ENCODE results near the gene LMTK3. TPM values are rescaled to one million over a fixed set of nuclear protein-coding genes. Genes with fewer than 3 reads are reported as not detected.
A peak's percentile ranks its signal among the peaks of the same experiment; 100 is the strongest.
"Not testable (repeated sequence)": the region's sequence is repeated elsewhere in the genome, so short reads cannot be mapped to it uniquely, and the experiment has no call there.

The LMTK3 gene
- polyA plus RNA-seq, 6 donors from 2014 or later: not detected

DNA sequence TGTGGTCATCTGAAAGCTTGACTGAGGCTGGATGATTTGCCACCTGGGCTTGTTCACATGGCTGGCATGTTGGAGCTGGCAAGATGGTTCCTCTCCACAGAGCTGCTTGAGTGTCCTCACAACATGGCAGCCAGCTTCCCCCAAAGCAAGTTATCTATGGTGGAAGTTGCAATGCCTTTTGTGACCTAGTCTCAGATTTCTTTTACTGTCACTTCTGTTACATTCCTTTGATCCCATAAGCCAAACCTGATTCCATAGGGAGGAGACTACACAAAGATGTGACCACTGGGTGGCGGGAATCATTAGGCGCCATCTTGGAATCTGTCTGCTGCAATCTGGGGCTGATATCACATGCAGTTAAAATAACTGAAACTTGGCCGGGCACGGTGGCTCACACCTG is 17.5 kb upstream of the LMTK3 start:
- Mint-ChIP-seq H3K27ac (no peak overlapping the region), H3K27me3 (peaks cover 14 to 29% (median 27%) of the 10 kb centered on the region in 3 donors), H3K4me3 (no peak overlapping the region), H3K4me1 (no peaks in the 10 kb centered on the region), H3K9me3 (peaks cover 2 to 43% (median 27%) of the 10 kb centered on the region in 7 donors), H3K36me3 (peaks cover 7 to 32% of the 10 kb centered on the region in 2 donors)
- ATAC-seq (ENCODE audit: low read depth in 2 of 2) (no peak), DNase-seq (no peak)

DNA sequence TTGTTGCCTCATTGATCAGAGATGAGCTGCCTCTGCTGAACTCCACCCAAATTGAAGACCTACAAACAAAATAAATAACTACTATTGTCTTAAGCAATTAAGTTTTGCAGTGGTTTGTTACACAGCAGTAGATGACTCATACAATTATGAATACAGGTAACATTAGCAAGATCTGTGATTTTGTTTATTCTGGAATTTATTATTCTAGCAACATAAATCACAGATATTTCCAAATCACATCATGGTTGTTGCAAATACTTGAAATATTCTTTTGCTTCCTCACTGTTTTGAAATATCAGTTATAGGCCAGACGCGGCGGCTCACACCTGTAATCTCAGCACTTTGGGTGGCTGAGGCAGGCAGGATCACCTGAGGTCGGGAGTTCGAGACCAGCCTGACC is 13.1 kb upstream of the LMTK3 start:
- DNase-seq: no peak
- H3K36me3 Mint-ChIP-seq: peaks cover 7 to 31% of the 10 kb centered on the region in 2 donors
- H3K4me3 Mint-ChIP-seq: no peak overlapping the region
- peaks cover 5 to 46% (median 30%) of the 10 kb centered on the region in 7 donors for H3K9me3 Mint-ChIP-seq
- no peak overlapping the region for H3K27ac Mint-ChIP-seq
- peaks cover 12 to 29% (median 22%) of the 10 kb centered on the region in 3 donors for H3K27me3 Mint-ChIP-seq
- no peaks in the 10 kb centered on the region for H3K4me1 Mint-ChIP-seq
- ATAC-seq (ENCODE audit: low read depth in 2 of 2): no peak

GRCh38 chr19:48524221-48524620 is 12.6 kb upstream of the LMTK3 start:
- no peak overlapping the region for H3K27ac Mint-ChIP-seq
- ATAC-seq (ENCODE audit: low read depth in 2 of 2) (no peak), DNase-seq (no peak)
- H3K4me1 Mint-ChIP-seq: no peaks in the 10 kb centered on the region
- H3K9me3 Mint-ChIP-seq: peaks cover 5 to 43% (median 29%) of the 10 kb centered on the region in 7 donors
- H3K27me3 Mint-ChIP-seq: peaks cover 12 to 29% (median 22%) of the 10 kb centered on the region in 3 donors
- peaks cover 7 to 27% of the 10 kb centered on the region in 2 donors for H3K36me3 Mint-ChIP-seq
- H3K4me3 Mint-ChIP-seq: no peak overlapping the region

GRCh38 chr19:48520134-48520533 is 8.5 kb upstream of the LMTK3 start:
- no peak overlapping the region for H3K4me3 Mint-ChIP-seq
- H3K4me1 Mint-ChIP-seq: peaks cover 0 to 3% (median 0%) of the 10 kb centered on the region in 3 donors
- DNase-seq: no peak
- ATAC-seq (ENCODE audit: low read depth in 2 of 2): no peak
- peaks cover 7 to 29% (median 22%) of the 10 kb centered on the region in 3 donors for H3K27me3 Mint-ChIP-seq
- peaks cover 0 to 7% of the 10 kb centered on the region in 2 donors for H3K36me3 Mint-ChIP-seq
- H3K27ac Mint-ChIP-seq: no peak overlapping the region
- peaks cover 4 to 13% (median 9%) of the 10 kb centered on the region in 7 donors for H3K9me3 Mint-ChIP-seq

DNA sequence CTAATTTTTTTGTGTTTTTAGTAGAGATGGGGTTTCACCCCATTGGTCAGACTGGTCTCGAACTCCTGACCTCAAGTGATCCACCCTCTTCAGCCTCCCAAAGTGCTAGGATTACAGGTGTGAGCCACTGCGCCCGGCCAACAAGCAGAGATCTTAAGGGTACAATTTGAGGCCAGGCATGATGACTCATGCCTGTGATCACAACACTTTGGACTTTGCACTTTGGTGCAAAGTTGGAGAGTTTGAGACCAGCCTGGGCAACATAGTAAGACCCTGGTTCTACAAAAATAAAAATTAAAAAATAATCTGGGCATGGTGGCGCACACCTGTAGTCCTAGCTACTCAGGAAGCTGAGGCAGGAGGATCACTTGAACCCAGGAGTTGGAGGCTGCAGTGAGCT is 7.8 kb upstream of the LMTK3 start:
- H3K9me3 Mint-ChIP-seq; H3K36me3 Mint-ChIP-seq; DNase-seq; H3K4me1 Mint-ChIP-seq; ATAC-seq (ENCODE audit: low read depth in 2 of 2); H3K27ac Mint-ChIP-seq: not testable (repeated sequence)
- H3K4me3 Mint-ChIP-seq: peak overlapping the region in 1 of 8 donors; percentile 20
- peaks cover 7 to 21% (median 17%) of the 10 kb centered on the region in 3 donors for H3K27me3 Mint-ChIP-seq

DNA sequence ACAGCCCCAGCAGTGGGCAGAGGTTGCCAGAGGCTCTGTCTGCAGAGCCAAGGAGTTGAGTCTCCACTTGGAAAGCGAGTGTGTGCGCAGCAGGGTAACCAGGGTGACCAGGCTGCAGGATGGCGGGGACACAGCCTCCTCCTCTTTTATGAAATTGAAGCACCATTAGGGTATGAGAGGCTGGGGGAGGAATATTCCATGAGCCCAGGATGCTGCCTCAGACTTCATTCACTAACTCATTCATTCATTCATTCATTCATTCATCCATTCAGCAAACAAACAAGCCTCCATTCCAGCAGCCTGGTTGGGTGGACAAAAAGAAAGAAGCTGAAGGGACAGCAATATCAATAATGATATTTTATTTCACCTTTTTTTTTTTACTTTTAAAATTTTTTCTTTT is 6.6 kb upstream of the LMTK3 start:
- Mint-ChIP-seq H3K36me3 (no peaks in the 10 kb centered on the region), H3K4me1 (peaks cover 0 to 7% (median 7%) of the 10 kb centered on the region in 3 donors), H3K9me3 (no peaks in the 10 kb centered on the region), H3K27me3 (peaks cover 8 to 20% (median 10%) of the 10 kb centered on the region in 3 donors), H3K27ac (no peak overlapping the region), H3K4me3 (no peak overlapping the region)
- ATAC-seq (ENCODE audit: low read depth in 2 of 2) (no peak), DNase-seq (no peak)

- no peak for ATAC-seq (ENCODE audit: low read depth in 2 of 2)
- Mint-ChIP-seq H3K4me3 (peak overlapping the region in 3 of 8 donors; percentile 33 to 84 (median 43)), H3K4me1 (peaks cover 0 to 7% (median 7%) of the 10 kb centered on the region in 3 donors), H3K27me3 (peaks cover 0 to 13% (median 3%) of the 10 kb centered on the region in 3 donors), H3K9me3 (no peaks in the 10 kb centered on the region), H3K27ac (no peak overlapping the region), H3K36me3 (no peaks in the 10 kb centered on the region)
- no peak for DNase-seq
Observed at GRCh38 chr19:48516536-48516935, 4.9 kb upstream of the LMTK3 start.

GRCh38 chr19:48514123-48514458 is 2.5 kb upstream of the LMTK3 start:
- Mint-ChIP-seq H3K27me3 (peaks cover 3 to 23% (median 12%) of the 10 kb centered on the region in 3 donors), H3K9me3 (no peaks in the 10 kb centered on the region), H3K27ac (peak overlapping the region in 1 of 6 donors; percentile 3), H3K4me1 (peaks cover 11 to 18% (median 17%) of the 10 kb centered on the region in 3 donors), H3K36me3 (no peaks in the 10 kb centered on the region), H3K4me3 (peak overlapping the region in 2 of 8 donors; percentile 32 to 51)
- DNase-seq (no peak), ATAC-seq (ENCODE audit: low read depth in 2 of 2) (no peak)

DNA sequence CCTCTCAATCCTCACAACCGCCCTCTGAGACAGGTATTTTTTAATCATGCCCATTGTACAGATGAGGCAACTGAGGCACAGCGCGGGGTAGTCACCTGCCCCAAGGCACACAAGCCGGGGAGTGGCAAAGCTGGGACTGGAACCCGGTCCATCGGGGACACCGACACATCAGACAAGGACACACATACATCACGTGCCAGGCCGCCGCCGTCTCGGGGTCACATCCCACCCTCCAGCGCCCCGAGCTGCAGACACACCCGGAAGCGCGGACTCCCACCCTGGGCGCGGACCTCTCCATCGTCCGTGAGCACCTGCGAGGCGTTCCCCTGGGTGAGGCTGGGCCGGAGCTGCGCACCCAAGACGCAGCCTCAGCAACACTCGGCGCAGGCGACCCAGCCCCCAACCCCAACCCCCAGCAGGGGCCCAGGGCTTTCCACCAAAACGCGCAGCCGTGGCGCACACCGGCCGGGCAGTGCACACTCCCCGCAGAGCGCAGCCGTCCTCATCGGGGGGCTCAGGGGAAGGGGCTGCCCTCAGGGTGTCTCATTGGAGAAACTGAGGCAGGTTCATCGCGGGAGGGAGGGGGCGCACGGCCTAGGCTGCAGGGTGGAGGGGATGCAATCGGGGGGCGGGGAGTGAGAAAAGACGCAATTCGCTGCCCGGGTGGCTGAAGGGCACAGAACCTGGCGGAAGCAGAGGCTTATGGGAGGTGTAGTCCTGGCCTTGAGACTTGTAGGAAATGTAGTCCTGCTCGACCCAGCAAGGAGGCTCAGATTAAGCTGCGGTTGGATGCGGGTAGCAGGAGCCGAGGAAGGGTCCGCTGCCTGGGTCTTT is 1.9 kb upstream of the LMTK3 start:
- peak; percentile 60 for DNase-seq
- Mint-ChIP-seq H3K4me3 (no peak overlapping the region), H3K36me3 (no peaks in the 10 kb centered on the region), H3K9me3 (no peaks in the 10 kb centered on the region), H3K27ac (peak overlapping the region in 3 of 6 donors; percentile 3 to 86 (median 60)), H3K27me3 (peaks cover 3 to 28% (median 12%) of the 10 kb centered on the region in 3 donors), H3K4me1 (peaks cover 11 to 18% (median 17%) of the 10 kb centered on the region in 3 donors)
- peak; percentile 84 to 91 for ATAC-seq (ENCODE audit: low read depth in 2 of 2)

GRCh38 chr19:48512504-48513288 is 1.1 kb upstream of the LMTK3 start:
- no peaks in the 10 kb centered on the region for H3K36me3 Mint-ChIP-seq
- H3K9me3 Mint-ChIP-seq: no peaks in the 10 kb centered on the region
- no peak overlapping the region for H3K4me3 Mint-ChIP-seq
- peaks cover 6 to 36% (median 12%) of the 10 kb centered on the region in 3 donors for H3K27me3 Mint-ChIP-seq
- no peak for DNase-seq
- H3K27ac Mint-ChIP-seq: no peak overlapping the region
- H3K4me1 Mint-ChIP-seq: peaks cover 11 to 18% (median 17%) of the 10 kb centered on the region in 3 donors
- no peak for ATAC-seq (ENCODE audit: low read depth in 2 of 2)

DNA sequence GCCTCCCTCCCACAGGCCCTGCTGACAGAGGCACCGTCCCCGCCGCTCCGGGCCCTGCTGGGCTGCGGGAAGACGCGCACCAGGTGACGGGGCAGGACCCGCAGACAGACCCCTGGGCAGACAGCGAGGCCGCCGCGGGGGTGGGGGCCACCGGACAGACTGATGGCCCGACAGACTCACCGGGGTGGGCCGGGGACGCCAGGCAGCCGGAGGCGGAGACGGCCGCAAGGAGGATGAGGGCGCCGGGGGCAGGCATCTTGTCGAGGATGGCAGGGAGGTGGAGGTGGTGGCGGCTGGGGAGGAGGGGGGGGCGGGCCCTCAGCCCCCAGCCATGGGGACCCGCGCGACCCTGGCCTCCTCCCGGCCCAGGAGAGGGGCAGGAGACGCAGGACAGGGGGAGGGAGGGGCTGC is 309 bp downstream of the LMTK3 start:
- no peaks in the 10 kb centered on the region for H3K9me3 Mint-ChIP-seq
- H3K27me3 Mint-ChIP-seq: peaks cover 8 to 39% (median 12%) of the 10 kb centered on the region in 3 donors
- DNase-seq: no peak
- no peaks in the 10 kb centered on the region for H3K36me3 Mint-ChIP-seq
- H3K27ac Mint-ChIP-seq: no peak overlapping the region
- no peak for ATAC-seq (ENCODE audit: low read depth in 2 of 2)
- H3K4me3 Mint-ChIP-seq: peak overlapping the region in 2 of 8 donors; percentile 67 to 82
- peaks cover 11 to 18% (median 14%) of the 10 kb centered on the region in 3 donors for H3K4me1 Mint-ChIP-seq

DNA sequence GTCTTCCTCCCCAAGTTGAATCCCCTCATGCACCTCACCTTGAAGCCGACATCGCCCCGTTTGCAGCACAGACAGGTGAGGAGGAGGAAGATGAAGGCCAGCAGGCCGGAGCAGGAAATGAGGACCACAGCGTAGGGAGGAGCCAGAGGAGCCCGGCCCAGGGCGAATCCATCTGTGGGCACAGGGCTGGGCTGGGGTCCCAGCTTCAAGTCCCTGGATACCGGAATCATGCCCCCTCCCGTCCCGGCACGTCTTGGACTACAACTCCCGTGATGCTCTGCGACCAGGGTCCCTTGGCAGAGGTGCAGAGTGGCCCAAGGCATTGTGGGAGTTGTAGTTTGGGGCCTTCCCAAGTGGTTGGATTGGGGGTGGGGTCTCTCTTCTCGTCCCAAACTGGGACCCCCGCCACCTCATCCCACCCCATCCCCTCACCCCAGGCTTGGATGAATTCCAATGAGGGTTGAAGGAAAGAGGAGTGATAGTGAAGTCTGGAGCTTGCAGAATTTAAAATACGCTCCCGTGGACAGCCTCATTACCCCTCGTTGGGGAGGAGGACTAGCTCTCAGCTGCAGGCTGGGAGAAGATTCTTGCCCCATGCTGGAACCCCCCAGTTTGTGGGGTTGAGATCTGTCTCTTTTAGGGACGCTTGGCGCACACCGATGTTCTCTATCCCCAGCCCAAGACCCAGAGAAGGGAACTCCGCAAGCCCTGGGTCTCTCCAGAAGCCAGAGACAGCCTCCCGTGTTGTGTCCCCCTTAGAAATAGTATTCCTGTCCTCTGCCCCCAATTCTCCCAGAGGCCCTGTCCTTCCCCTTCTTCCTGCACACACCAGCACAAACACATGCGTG is 990 bp downstream of the LMTK3 start:
- Mint-ChIP-seq H3K4me1 (peaks cover 11 to 18% (median 14%) of the 10 kb centered on the region in 3 donors), H3K9me3 (no peaks in the 10 kb centered on the region), H3K27ac (peak overlapping the region in 2 of 6 donors; percentile 21 to 56), H3K36me3 (no peaks in the 10 kb centered on the region), H3K4me3 (peak overlapping the region; percentile 42 to 88 (median 73)), H3K27me3 (peaks cover 8 to 39% (median 12%) of the 10 kb centered on the region in 3 donors)
- peak; percentile 61 for DNase-seq
- peak; percentile 57 to 68 for ATAC-seq (ENCODE audit: low read depth in 2 of 2)

All from naive B cell (primary cell).